IPS-15b (cell line): ENCODE data around the gene THRAP3.
"Not testable (repeated sequence)": the region's sequence is repeated elsewhere in the genome, so short reads cannot be mapped to it uniquely, and the experiment has no call there.

Experiments
- H3K27me3 ChIP-seq: one replicate; pipeline ENCODE4 v1.6.1; 2013; ENCODE audit warnings: low read length; ENCODE audit not compliant: control insufficient read depth, insufficient read depth
- H3K36me3 ChIP-seq: one replicate; pipeline ENCODE4 v1.6.1; 2013; ENCODE audit warnings: low read length; ENCODE audit not compliant: control insufficient read depth, insufficient read depth
- H3K4me1 ChIP-seq: one replicate; pipeline ENCODE4 v1.6.1; 2013; ENCODE audit warnings: mild to moderate bottlenecking, low read length; ENCODE audit not compliant: control insufficient read depth, insufficient read depth
- H3K4me3 ChIP-seq: one replicate; pipeline ENCODE4 v1.5.1; 2013; ENCODE audit warnings: low read depth, low read length
- H3K9ac ChIP-seq: one replicate; pipeline ENCODE4 v1.6.1; 2013; ENCODE audit warnings: low read depth, mild to moderate bottlenecking, low read length
- H3K9me3 ChIP-seq: one replicate; pipeline ENCODE4 v1.6.1; 2013; ENCODE audit warnings: mild to moderate bottlenecking, low read length; ENCODE audit not compliant: control insufficient read depth, insufficient read depth

THRAP3 gene

DNA sequence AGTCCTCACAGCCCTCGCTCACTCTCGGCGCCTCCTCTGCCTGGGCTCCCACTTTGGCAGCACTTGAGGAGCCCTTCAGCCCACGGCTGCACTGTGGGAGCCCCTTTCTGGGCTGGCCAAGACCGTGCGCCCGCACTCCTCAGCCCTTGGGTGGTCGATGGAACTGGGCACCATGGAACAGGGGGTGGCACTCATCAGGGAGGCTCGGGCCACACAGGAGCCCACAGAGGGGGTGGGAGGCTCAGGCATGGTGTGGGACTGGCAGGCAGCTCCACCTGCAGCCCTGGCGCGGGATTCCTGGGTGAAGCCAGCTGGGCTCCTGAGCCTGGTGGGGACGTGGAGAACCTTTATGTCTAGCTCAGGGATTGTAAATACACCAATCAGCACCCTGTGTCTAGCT, 27.4 kb upstream of the THRAP3 start:
- not testable (repeated sequence) for H3K9ac ChIP-seq, H3K9me3 ChIP-seq, H3K4me3 ChIP-seq, H3K4me1 ChIP-seq, H3K27me3 ChIP-seq, H3K36me3 ChIP-seq

GRCh38 chr1:36198641-36199040, 25.6 kb upstream of the THRAP3 start:
- Histone ChIP-seq H3K9ac (no peak overlapping the region), H3K4me1 (no peaks in the 10 kb centered on the region), H3K4me3 (no peak overlapping the region), H3K27me3 (no peaks in the 10 kb centered on the region), H3K9me3 (no peaks in the 10 kb centered on the region), H3K36me3 (no peaks in the 10 kb centered on the region)

GRCh38 chr1:36199934-36200741, 24.1 kb upstream of the THRAP3 start:
- H3K9me3 ChIP-seq: no peaks in the 10 kb centered on the region
- no peaks in the 10 kb centered on the region for H3K27me3 ChIP-seq
- H3K4me3 ChIP-seq: no peak overlapping the region
- no peaks in the 10 kb centered on the region for H3K36me3 ChIP-seq
- no peak overlapping the region for H3K9ac ChIP-seq
- H3K4me1 ChIP-seq: no peaks in the 10 kb centered on the region

- H3K9me3 ChIP-seq: no peaks in the 10 kb centered on the region
- no peak overlapping the region for H3K4me3 ChIP-seq
- peaks cover 6% of the 10 kb centered on the region for H3K4me1 ChIP-seq
- H3K36me3 ChIP-seq: no peaks in the 10 kb centered on the region
- H3K9ac ChIP-seq: no peak overlapping the region
- H3K27me3 ChIP-seq: no peaks in the 10 kb centered on the region
Measured at GRCh38 chr1:36203027-36203553, 21.2 kb upstream of the THRAP3 start.

GRCh38 chr1:36203554-36204346, 20.5 kb upstream of the THRAP3 start:
- Histone ChIP-seq H3K9ac (no peak overlapping the region), H3K4me1 (peaks cover 6% of the 10 kb centered on the region), H3K9me3 (no peaks in the 10 kb centered on the region), H3K27me3 (no peaks in the 10 kb centered on the region), H3K36me3 (no peaks in the 10 kb centered on the region), H3K4me3 (no peak overlapping the region)

DNA sequence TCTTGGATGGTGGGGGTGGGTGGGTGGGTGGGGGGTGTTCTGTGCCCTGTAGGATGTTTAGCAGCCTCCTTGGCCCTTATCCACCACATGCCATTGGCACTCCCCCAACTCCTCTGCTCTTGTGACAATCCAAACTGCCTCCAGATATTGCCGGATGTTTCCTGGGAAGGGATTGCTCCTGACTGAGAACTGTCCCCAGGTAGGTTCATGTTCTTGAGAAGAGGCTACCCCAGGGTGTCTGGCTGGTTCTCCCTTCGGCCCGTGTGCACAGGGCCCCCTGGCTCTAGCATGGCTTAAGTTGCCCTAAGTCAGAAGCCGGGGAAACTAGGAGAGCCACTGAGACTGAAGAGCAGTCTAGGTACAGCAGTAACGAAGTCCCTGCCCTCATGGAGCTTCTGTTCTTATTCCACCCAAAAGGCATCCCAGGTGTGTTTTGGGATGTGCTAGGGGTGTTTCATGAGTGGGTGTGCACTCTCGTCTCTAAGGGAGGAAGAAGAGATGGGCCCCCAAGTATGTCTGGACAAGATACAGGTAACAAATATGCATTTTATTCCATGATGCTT, 19.8 kb upstream of the THRAP3 start:
- no peak overlapping the region for H3K9ac ChIP-seq
- H3K36me3 ChIP-seq: no peaks in the 10 kb centered on the region
- H3K9me3 ChIP-seq: no peaks in the 10 kb centered on the region
- H3K4me3 ChIP-seq: no peak overlapping the region
- H3K4me1 ChIP-seq: peaks cover 6% of the 10 kb centered on the region
- no peaks in the 10 kb centered on the region for H3K27me3 ChIP-seq

- Histone ChIP-seq H3K9ac (no peak overlapping the region), H3K27me3 (no peaks in the 10 kb centered on the region), H3K4me1 (peaks cover 6% of the 10 kb centered on the region), H3K36me3 (no peaks in the 10 kb centered on the region), H3K4me3 (no peak overlapping the region), H3K9me3 (no peaks in the 10 kb centered on the region)
Measured at GRCh38 chr1:36206323-36206858, 17.9 kb upstream of the THRAP3 start.

DNA sequence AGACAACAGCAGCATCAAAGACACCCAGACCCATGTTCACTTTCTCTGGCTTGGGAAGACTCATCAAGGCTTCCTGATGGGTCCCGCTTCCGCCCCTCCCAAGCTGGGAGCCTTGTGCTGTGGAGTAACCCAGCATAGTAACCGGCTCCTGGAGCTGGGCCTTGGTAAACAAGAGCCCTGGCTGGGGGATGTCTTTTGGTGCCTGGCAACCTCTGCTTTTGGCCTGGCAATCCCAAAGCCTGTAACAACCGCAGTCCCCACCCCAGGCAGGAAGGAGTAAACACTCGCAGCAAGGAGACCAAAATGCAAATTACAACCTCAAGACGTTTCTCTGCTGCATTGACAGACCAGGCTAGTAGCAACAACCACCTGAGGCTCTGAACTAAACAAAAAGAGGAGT, 16.9 kb upstream of the THRAP3 start:
- Histone ChIP-seq H3K4me1 (peaks cover 6% of the 10 kb centered on the region), H3K27me3 (no peaks in the 10 kb centered on the region), H3K4me3 (no peak overlapping the region), H3K9ac (no peak overlapping the region), H3K36me3 (no peaks in the 10 kb centered on the region), H3K9me3 (no peaks in the 10 kb centered on the region)

DNA sequence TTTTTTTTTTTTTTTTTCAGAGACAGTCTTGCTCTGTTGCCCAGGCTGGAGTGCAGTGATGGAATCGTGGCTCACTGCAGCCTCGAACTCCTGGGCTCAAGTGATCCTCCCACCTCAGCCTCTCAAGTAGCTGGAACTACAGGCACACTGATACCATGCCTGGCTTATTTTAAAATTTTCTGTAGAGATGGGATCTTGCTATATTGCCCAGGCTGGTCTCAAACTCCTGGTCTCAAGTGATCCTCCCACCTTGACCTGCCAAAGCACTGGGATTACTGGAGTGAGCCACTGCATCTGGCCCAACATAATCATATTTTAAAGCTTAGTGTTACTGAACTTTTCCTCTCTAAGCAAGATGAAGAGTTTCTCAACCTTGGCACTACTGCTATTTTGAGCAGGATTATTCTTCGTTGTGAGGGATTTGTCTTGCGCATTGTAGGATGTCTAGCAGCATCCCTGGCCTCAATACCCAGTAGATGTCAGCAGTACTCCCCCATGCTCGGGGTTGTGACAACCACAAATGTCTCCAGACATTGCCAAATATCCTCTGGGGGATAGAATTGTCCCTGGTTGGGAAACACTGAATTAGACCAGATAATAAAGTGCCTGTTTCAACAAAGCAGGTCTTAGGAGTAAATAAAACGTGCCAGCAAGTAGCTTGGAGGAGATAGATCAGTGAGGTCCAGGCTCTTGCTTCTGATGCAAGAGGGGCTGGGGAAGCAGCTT, 15.1 kb upstream of the THRAP3 start:
- Histone ChIP-seq H3K27me3 (no peaks in the 10 kb centered on the region), H3K4me1 (peaks cover 6% of the 10 kb centered on the region), H3K36me3 (no peaks in the 10 kb centered on the region), H3K9ac (no peak overlapping the region), H3K4me3 (no peak overlapping the region), H3K9me3 (no peaks in the 10 kb centered on the region)

GRCh38 chr1:36211307-36211706, 12.9 kb upstream of the THRAP3 start:
- no peak overlapping the region for H3K4me3 ChIP-seq
- no peaks in the 10 kb centered on the region for H3K27me3 ChIP-seq
- no peaks in the 10 kb centered on the region for H3K9me3 ChIP-seq
- peaks cover 6% of the 10 kb centered on the region for H3K4me1 ChIP-seq
- no peaks in the 10 kb centered on the region for H3K36me3 ChIP-seq
- H3K9ac ChIP-seq: no peak overlapping the region

- Histone ChIP-seq H3K9me3 (no peaks in the 10 kb centered on the region), H3K4me3 (no peak overlapping the region), H3K36me3 (no peaks in the 10 kb centered on the region), H3K4me1 (peaks cover 6% of the 10 kb centered on the region), H3K9ac (no peak overlapping the region), H3K27me3 (no peaks in the 10 kb centered on the region)
Measured at GRCh38 chr1:36211841-36212240, 12.4 kb upstream of the THRAP3 start.
